GM18520 (cell line): ENCODE results near the gene MFN1.
A peak's percentile ranks its signal among the peaks of the same experiment; 100 is the strongest.

Experiments
- ATAC-seq: cut with Tn5 transposase; IDR thresholded peaks from one replicate; pipeline ENCODE4 v1.9.1; 2021; ENCODE audit not compliant: unreplicated experiment

Gene MFN1

GRCh38 chr3:179428876-179429548 is 81.5 kb downstream of the MFN1 start:
- ATAC-seq = no peak

GRCh38 chr3:179430277-179430870 is 82.9 kb downstream of the MFN1 start:
- no peak for ATAC-seq

- no peak for ATAC-seq
Observed at GRCh38 chr3:179432021-179432420, 84.5 kb downstream of the MFN1 start.

- ATAC-seq = no peak
Observed at GRCh38 chr3:179432451-179432850, 84.9 kb downstream of the MFN1 start.

- ATAC-seq = no peak
Observed at GRCh38 chr3:179436517-179436916, 89.0 kb downstream of the MFN1 start.

GRCh38 chr3:179438841-179439240 is 91.3 kb downstream of the MFN1 start:
- peak; percentile 72 for ATAC-seq
